ENCODE results near the gene CNR2. TPM values are rescaled to one million over a fixed set of nuclear protein-coding genes. Genes with fewer than 3 reads are reported as not detected.

The CNR2 gene
- total RNA-seq: not detected in 2 replicates

GRCh38 chr1:23913212-23913880, at the start of gene CNR2:
CNR2 (minus strand) TSS chr1:23913362; CDS start chr1:23875617, 37,745 bp downstream.

GRCh38 chr1:23959461-23960290, 46.5 kb upstream of the CNR2 start, which contains the start of gene PNRC2:
PNRC2 (plus strand) TSS chr1:23959828; CDS start chr1:23961458, 1,630 bp downstream.

GRCh38 chr1:23867895-23868556, 45.1 kb downstream of the CNR2 start, which contains the start of gene FUCA1:
FUCA1 (minus strand) TSS chr1:23868290; CDS start chr1:23868286, 4 bp downstream.

GRCh38 chr1:23825076-23825761, 87.9 kb downstream of the CNR2 start, which contains the start of gene HMGCL:
HMGCL (minus strand) TSS chr1:23825429; CDS start chr1:23825415, 14 bp downstream.

Other genes with a start within 250 kb of the CNR2 start
- gene RPL11, start 221.6 kb downstream of the CNR2 start, total RNA-seq: 532 and 556 TPM in 2 replicates
- gene ELOA, start 169.9 kb downstream of the CNR2 start, total RNA-seq: 14.2 and 22.8 TPM in 2 replicates
- 24.8 and 38.8 TPM in 2 replicates for gene PITHD1, start 134.9 kb downstream of the CNR2 start, total RNA-seq
- 124 and 149 TPM in 2 replicates for gene LYPLA2, start 122.2 kb downstream of the CNR2 start, total RNA-seq
- 88.9 and 107 TPM in 2 replicates for gene GALE, start 112.6 kb downstream of the CNR2 start, total RNA-seq
- 24.8 and 61.7 TPM in 2 replicates for gene HMGCL, start 87.9 kb downstream of the CNR2 start, total RNA-seq
- 21.7 and 54.1 TPM in 2 replicates for gene FUCA1, start 45.1 kb downstream of the CNR2 start, total RNA-seq
- gene PNRC2, start 46.5 kb upstream of the CNR2 start, total RNA-seq: 45.8 and 61.6 TPM in 2 replicates
- 35.9 and 64.0 TPM in 2 replicates for gene SRSF10, start 67.0 kb upstream of the CNR2 start, total RNA-seq
- gene MYOM3, start 198.8 kb upstream of the CNR2 start, total RNA-seq: 3.6 and 7.0 TPM in 2 replicates
- under 0.01 and 0.16 TPM in 2 replicates for gene IL22RA1, start 229.8 kb upstream of the CNR2 start, total RNA-seq

Data from mesangial cell (primary cell).